IMR-90 (cell line): Measurements from ENCODE around the gene ASRGL1. TPM values are rescaled to one million over a fixed set of nuclear protein-coding genes. Genes with fewer than 3 reads are reported as not detected.
"Not testable (repeated sequence)": the region's sequence is repeated elsewhere in the genome, so short reads cannot be mapped to it uniquely, and the experiment has no call there.

Experiments
- ATAC-seq: fragments of 200-7000 bp; cut with Tn5 transposase; 2 replicates; pipeline ENCODE4 v1.9.1; 2020; ENCODE audit warnings: low read depth, mild to moderate bottlenecking, moderate library complexity
- BruUV-seq: library from RNA; stranded (reverse); fragments of 400-500 nt; replicated peaks from 2 replicates; lab custom pipeline; 2021; lab: Mats Ljungman, UMichigan
- CTCF ChIA-PET: fragments of 300-600 bp; formaldehyde crosslinking; extraction: SDS; loops from one replicate; lab custom pipeline; 2021; ENCODE audit warnings: antibody characterized with exemption; lab: Yijun Ruan, JAX
- POLR2A ChIA-PET: fragments of 300-600 bp; sonication (Branson Sonifier 250); formaldehyde crosslinking; loops from one replicate; lab custom pipeline; 2022; ENCODE audit warnings: antibody characterized with exemption; ENCODE audit not compliant: unreplicated experiment; lab: Charles Lee
- DNase-seq: peaks from one replicate; pipeline ENCODE4 v3.0.0; 2013
- H2AFZ ChIP-seq: replicated peaks from 2 replicates; pipeline ENCODE3; 2013; ENCODE audit warnings: low read length, mild to moderate bottlenecking; ENCODE audit not compliant: poor library complexity
- H2AK5ac ChIP-seq: 2 replicates; pipeline ENCODE4 v1.6.1; 2013; ENCODE audit warnings: low read depth, low read length, inconsistent platforms
- H2AK9ac ChIP-seq: replicated peaks from 2 replicates; pipeline ENCODE3; 2013; ENCODE audit warnings: mild to moderate bottlenecking, low read depth, low read length, moderate library complexity; ENCODE audit not compliant: poor library complexity
- H2BK120ac ChIP-seq: 2 replicates; pipeline ENCODE4 v1.6.1; 2013; ENCODE audit warnings: low read depth, low read length, inconsistent platforms
- H2BK15ac ChIP-seq: 3 replicates; pipeline ENCODE4 v1.6.1; 2013; ENCODE audit warnings: low read depth, low read length, inconsistent platforms
- H2BK20ac ChIP-seq: 2 replicates; pipeline ENCODE4 v1.6.1; 2013; ENCODE audit warnings: low read depth, mild to moderate bottlenecking, inconsistent platforms, low read length, moderate library complexity
- H2BK5ac ChIP-seq: 2 replicates; pipeline ENCODE4 v1.6.1; 2013; ENCODE audit warnings: mild to moderate bottlenecking, low read depth, low read length, inconsistent platforms; ENCODE audit not compliant: poor library complexity, severe bottlenecking
- H3K14ac ChIP-seq: replicated peaks from 2 replicates; pipeline ENCODE4 v1.6.1; 2013; ENCODE audit warnings: low read depth, low read length, inconsistent platforms
- H3K18ac ChIP-seq: 2 replicates; pipeline ENCODE4 v1.6.1; 2013; ENCODE audit warnings: low read depth, low read length, control low read depth
- H3K23ac ChIP-seq: 2 replicates; pipeline ENCODE4 v1.6.1; 2013; ENCODE audit warnings: low read depth, low read length, inconsistent platforms
- H3K27ac ChIP-seq: 2 replicates; pipeline ENCODE4 v1.5.1; 2013; ENCODE audit warnings: mild to moderate bottlenecking, control low read depth, low read length; ENCODE audit not compliant: insufficient read depth
- H3K27me3 ChIP-seq: 2 replicates; pipeline ENCODE4 v1.6.1; 2013; ENCODE audit warnings: low read length; ENCODE audit not compliant: control insufficient read depth, insufficient read depth
- H3K36me3 ChIP-seq: 2 replicates; pipeline ENCODE4 v1.6.1; 2013; ENCODE audit warnings: low read length, mixed read lengths; ENCODE audit not compliant: control insufficient read depth, insufficient read depth
- H3K4ac ChIP-seq: 2 replicates; pipeline ENCODE4 v1.6.1; 2013; ENCODE audit warnings: low read depth, low read length, inconsistent platforms
- H3K4me1 ChIP-seq: 2 replicates; pipeline ENCODE4 v1.6.1; 2013; ENCODE audit warnings: low read length, mixed read lengths; ENCODE audit not compliant: control insufficient read depth, insufficient read depth
- H3K4me2 ChIP-seq: 2 replicates; pipeline ENCODE4 v1.6.1; 2013; ENCODE audit warnings: low read depth, mild to moderate bottlenecking, control low read depth, low read length, moderate library complexity
- H3K4me3 ChIP-seq: 2 replicates; pipeline ENCODE4 v1.5.1; 2013; ENCODE audit warnings: low read depth, mild to moderate bottlenecking, control low read depth, low read length, moderate library complexity; ENCODE audit not compliant: insufficient read depth
- H3K56ac ChIP-seq: 2 replicates; pipeline ENCODE4 v1.6.1; 2013; ENCODE audit warnings: low read length, inconsistent platforms; ENCODE audit not compliant: insufficient read depth; ENCODE audit errors: extremely low read depth
- H3K79me1 ChIP-seq, 2 experiments: 2 replicates each; pipeline ENCODE4 v1.6.1; 2013; ENCODE audit warnings: low read length in 2 of 2, inconsistent platforms in 1 of 2, low read depth in 1 of 2
- H3K9ac ChIP-seq: 2 replicates; pipeline ENCODE4 v1.6.1; 2013; ENCODE audit warnings: low read depth, low read length, control low read depth
- H3K9me1 ChIP-seq: 2 replicates; pipeline ENCODE4 v1.6.1; 2013; ENCODE audit warnings: low read length, inconsistent platforms; ENCODE audit not compliant: insufficient read depth
- H3K9me3 ChIP-seq: 2 replicates; pipeline ENCODE4 v1.6.1; 2013; ENCODE audit warnings: low read length; ENCODE audit not compliant: control insufficient read depth, insufficient read depth
- H4K20me1 ChIP-seq: 2 replicates; pipeline ENCODE4 v1.6.1; 2013; ENCODE audit warnings: low read length, inconsistent platforms; ENCODE audit not compliant: insufficient read depth
- H4K5ac ChIP-seq: 2 replicates; pipeline ENCODE4 v1.6.1; 2013; ENCODE audit warnings: mild to moderate bottlenecking, low read depth, low read length, control low read depth
- H4K8ac ChIP-seq, 2 experiments: 2 replicates each; pipeline ENCODE4 v1.6.1; 2013; ENCODE audit warnings: low read depth in 2 of 2, low read length in 2 of 2, control low read depth in 1 of 2, inconsistent platforms in 1 of 2
- H4K91ac ChIP-seq: 2 replicates; pipeline ENCODE4 v1.6.1; 2013; ENCODE audit warnings: low read depth, low read length, inconsistent platforms; ENCODE audit not compliant: insufficient read depth
- WGBS, 2 experiments: methylation state at CpG; one replicate each; pipeline versions ENCODE4 v1.1.5 to v1.1.7; 2013; ENCODE audit warnings: missing lambda C conversion rate in 2 of 2; ENCODE audit not compliant: insufficient read length in 1 of 2; ENCODE audit errors: extremely low coverage in 2 of 2; 5-methylcytosine and 5-hydroxymethylcytosine counted together
- dilution Hi-C: fragments of 300-500 bp; cut with HindIII; formaldehyde crosslinking; loops from one replicate; pipeline ENCODE4 v1.14.3; 2018; ENCODE audit warnings: low sequenced_read_pairs; ENCODE audit not compliant: unreplicated experiment
- in situ Hi-C: fragments of 300-500 bp; cut with MboI; formaldehyde crosslinking; loops from 3 replicates; pipeline ENCODE4 v1.14.3; 2019; ENCODE audit warnings: low sequenced_read_pairs, inconsistent platforms, mixed read lengths
- intact Hi-C: fragments of 100-400 bp; cut with micrococcal nuclease; formaldehyde crosslinking; loops from 2 replicates; pipeline ENCODE4 v1.10.0; 2022
- polyA plus RNA-seq, 3 experiments: library from polyadenylated mRNA; depleted of rRNA; stranded (reverse); fragments of >200 nt; gene quantifications; 2 replicates each; pipeline ENCODE4 v1.2.3, GENCODE V29; 2012; ENCODE audit warnings: low replicate concordance in 1 of 3
- total RNA-seq: library from RNA; depleted of rRNA; stranded (reverse); fragments of >200 nt; gene quantifications from 2 replicates; pipeline ENCODE4 v1.2.3, GENCODE V29; 2012

ASRGL1 gene
- total and polyA plus RNA-seq, 2 of the 4 experiments (the other 2 are of a cell fraction), result 0.72 TPM; not detected in 1

- H3K4me1 ChIP-seq, H4K8ac ChIP-seq, H2BK15ac ChIP-seq, H3K9me3 ChIP-seq, H4K91ac ChIP-seq, in situ Hi-C loops, dilution Hi-C loops, H3K23ac ChIP-seq, H3K14ac ChIP-seq, CTCF ChIA-PET, intact Hi-C loops, H2AK5ac ChIP-seq, H3K4ac ChIP-seq, ATAC-seq, H3K36me3 ChIP-seq, H4K5ac ChIP-seq, H2AK9ac ChIP-seq, H2BK120ac ChIP-seq, H3K79me1 ChIP-seq, BruUV-seq, H4K20me1 ChIP-seq, DNase-seq, H3K9me1 ChIP-seq, H3K56ac ChIP-seq, H3K18ac ChIP-seq, H3K27ac ChIP-seq, H3K9ac ChIP-seq, POLR2A ChIA-PET, H2BK5ac ChIP-seq, H2BK20ac ChIP-seq: not testable (repeated sequence)
- 0% methylated on average over 1 of the region's 19 CpGs; no CpG with 5 or more reads in 1 of the 2 experiments for WGBS, 2 experiments
- Histone ChIP-seq H3K4me3 (peak overlapping the region; percentile 51), H3K4me2 (peak overlapping the region; percentile 53), H2AFZ (peak overlapping the region; percentile 92), H3K27me3 (peaks cover 51% of the 10 kb centered on the region)
Measured at GRCh38 chr11:62336949-62337302, 322 bp upstream of the ASRGL1 start.
